Measurements from ENCODE around the gene PSMB5.

DNA sequence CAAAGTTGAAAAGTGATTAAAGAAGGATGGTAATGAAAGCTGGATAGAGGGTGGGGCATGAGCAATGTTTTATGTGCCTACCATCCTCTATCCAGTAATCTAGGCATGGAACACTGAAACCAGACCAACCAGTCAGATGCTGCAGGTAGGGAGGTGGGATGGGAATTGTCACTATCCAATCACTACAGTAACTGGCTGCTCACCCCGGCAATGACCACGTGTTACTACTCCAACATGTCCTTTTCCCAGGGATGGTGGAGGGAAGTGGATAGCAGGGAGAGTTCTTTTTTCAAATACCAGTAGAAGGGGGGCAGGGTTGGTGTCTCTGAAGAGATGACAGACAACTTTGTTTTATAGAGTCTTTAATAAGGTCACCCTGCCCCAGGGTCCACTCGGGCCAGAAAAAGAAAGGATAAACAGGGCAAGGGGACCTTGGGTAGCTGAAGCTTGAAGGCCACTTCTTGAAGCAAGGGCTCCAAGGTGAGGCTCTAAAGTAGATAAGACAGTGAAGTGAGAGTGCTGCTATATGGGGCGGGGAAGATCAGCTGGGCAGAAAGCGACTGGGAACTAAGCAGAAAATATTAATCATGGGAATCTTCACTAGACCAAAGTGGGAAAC, 37.3 kb upstream of the PSMB5 start:
- no peak for TF ChIP-seq POLR2A (IDR thresholded peaks at IDR 0.05; ENCODE audit: low read depth, low read length)
- no peak for TF ChIP-seq TAF1 (IDR thresholded peaks at IDR 0.05; ENCODE audit: low read depth, low read length)
- no peak for TF ChIP-seq SPI1 (IDR thresholded peaks at IDR 0.05; ENCODE audit: low read depth, low read length)
- TF ChIP-seq POLR2AphosphoS5 (IDR thresholded peaks at IDR 0.05; ENCODE audit: low read depth, low read length), result no peak
- TF ChIP-seq POU2F2 (IDR thresholded peaks at IDR 0.05; ENCODE audit: low read depth, low read length), result no peak
- no peak for TF ChIP-seq PAX5 (IDR thresholded peaks at IDR 0.05; ENCODE audit: insufficient read depth, low read length, severe bottlenecking)
